Fibroblast of lung (primary cell): ENCODE measurements around the gene CRAMP1. TPM values are rescaled to one million over a fixed set of nuclear protein-coding genes. Genes with fewer than 3 reads are reported as not detected.
A peak's percentile ranks its signal among the peaks of the same experiment; 100 is the strongest.

Experiments used
- DNase-seq, 2 donors: peaks; one replicate each; pipeline versions ENCODE4 v3.0.0 to v3.0.0-alpha.2; 2010; ENCODE audit warnings: low read depth in 2 of 2
- H2AFZ ChIP-seq: 2 replicates; pipeline ENCODE4 v1.5.1; 2012; ENCODE audit warnings: low read length, control low read depth, inconsistent platforms
- H3K27ac ChIP-seq: 2 replicates; pipeline ENCODE4 v1.5.1; 2011; ENCODE audit warnings: low read length, control low read depth; ENCODE audit not compliant: insufficient read depth
- H3K27me3 ChIP-seq: 2 replicates; pipeline ENCODE4 v1.5.1; 2011; ENCODE audit warnings: mild to moderate bottlenecking, low read length; ENCODE audit not compliant: control insufficient read depth, insufficient read depth
- H3K36me3 ChIP-seq: 2 replicates; pipeline ENCODE4 v1.5.1; 2011; ENCODE audit warnings: low read length; ENCODE audit not compliant: control insufficient read depth, insufficient read depth
- H3K4me1 ChIP-seq: 2 replicates; pipeline ENCODE4 v1.5.1; 2011; ENCODE audit warnings: low read length; ENCODE audit not compliant: control insufficient read depth, insufficient read depth; ENCODE audit errors: extremely low read depth
- H3K4me2 ChIP-seq: 2 replicates; pipeline ENCODE4 v1.5.1; 2011; ENCODE audit warnings: low read length, control low read depth; ENCODE audit not compliant: insufficient read depth; ENCODE audit errors: extremely low read depth
- H3K4me3 ChIP-seq, 4 experiments: fragments of 200-600 bp in 1 of 4; sonication (generic) in 1 of 4; replicated peaks in 1 of 4; 2 replicates each; pipeline ENCODE4 v1.5.1; 2011 to 2016; ENCODE audit warnings: low read length in 4 of 4, low read depth in 3 of 4, mild to moderate bottlenecking in 3 of 4, control low read depth in 2 of 4, inconsistent platforms in 1 of 4, mixed read lengths in 1 of 4; ENCODE audit not compliant: insufficient read depth in 1 of 4; ENCODE audit errors: control extremely low read depth in 1 of 4
- H3K79me2 ChIP-seq: 2 replicates; pipeline ENCODE4 v1.5.1; 2012; ENCODE audit warnings: mild to moderate bottlenecking, low read length, inconsistent platforms; ENCODE audit not compliant: control insufficient read depth, insufficient read depth
- H3K9ac ChIP-seq: 2 replicates; pipeline ENCODE4 v1.5.1; 2011; ENCODE audit warnings: mild to moderate bottlenecking, low read length, control low read depth; ENCODE audit not compliant: insufficient read depth
- H3K9me3 ChIP-seq: 2 replicates; pipeline ENCODE4 v1.5.1; 2012; ENCODE audit warnings: low read depth, low read length; ENCODE audit not compliant: control insufficient read depth, insufficient read depth
- H4K20me1 ChIP-seq: 2 replicates; pipeline ENCODE4 v1.5.1; 2011; ENCODE audit warnings: low read length; ENCODE audit not compliant: control insufficient read depth, insufficient read depth; ENCODE audit errors: extremely low read depth
- EZH2 ChIP-seq: IDR thresholded peaks from 2 replicates; pipeline ENCODE4 v1.5.1; 2012; ENCODE audit warnings: low read length, control low read depth, mild to moderate bottlenecking; ENCODE audit errors: missing control alignments
- polyA plus RNA-seq, 2 donors: library from polyadenylated mRNA; depleted of rRNA in 1 of 2; stranded (reverse) in 1 of 2; unstranded in 1 of 2; fragments of >200 nt; gene quantifications; 2 replicates each; pipeline ENCODE4 v1.2.1, GENCODE V29; 2011 to 2012; ENCODE audit warnings: missing spikeins in 1 of 2
- total RNA-seq: library from RNA; depleted of rRNA; stranded (reverse); fragments of >200 nt; gene quantifications from 2 replicates; pipeline ENCODE4 v1.2.1, GENCODE V29; 2014
- TF ChIP-seq, protein P1 (sequence below), 2 donors: IDR thresholded peaks in 1 of 2; conservative IDR thresholded peaks in 1 of 2; 1 replicate in 1 of 2; 2 replicates in 1 of 2; pipeline ENCODE4 v1.5.1; 2011 to 2012; ENCODE audit warnings: low read length in 2 of 2, control low read depth in 1 of 2, inconsistent platforms in 1 of 2, low read depth in 1 of 2, mild to moderate bottlenecking in 1 of 2

The CRAMP1 gene
- total and polyA plus RNA-seq, 2 donors (not counting 1 experiment from before 2014, with no cell fraction given), result 6.2 to 7.8 TPM

DNA sequence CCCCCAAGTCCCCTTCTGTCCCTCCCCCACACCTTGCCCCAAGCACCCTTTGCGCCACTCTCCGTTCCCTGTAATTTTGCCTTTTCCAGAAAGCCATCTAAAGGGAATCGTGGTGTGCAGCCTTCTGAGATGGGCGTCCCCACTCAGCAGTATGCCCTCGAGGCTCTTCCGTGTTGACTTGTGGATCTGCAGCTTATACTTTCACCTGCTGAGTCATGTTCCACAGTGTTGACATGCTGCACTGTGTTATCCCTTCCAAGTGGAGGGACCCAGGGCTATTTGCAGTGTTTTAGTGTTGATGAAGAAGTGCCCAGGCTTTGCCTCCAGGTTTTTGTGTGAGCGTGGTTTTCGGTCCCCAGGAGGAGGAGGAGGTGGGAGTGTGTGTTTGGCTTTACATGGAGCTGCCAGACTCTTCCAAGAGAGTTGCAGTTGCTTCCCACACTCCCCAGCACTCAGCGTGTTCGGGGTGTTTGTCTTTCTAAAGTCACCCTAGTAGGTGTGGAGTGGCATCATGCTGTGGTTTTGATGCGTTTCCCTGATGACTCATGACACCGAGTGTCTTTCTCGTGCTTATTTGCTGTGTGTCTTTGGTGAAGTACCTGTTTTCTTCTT, 33.9 kb downstream of the CRAMP1 start:
- H3K27ac ChIP-seq, result no peak overlapping the region
- H3K36me3 ChIP-seq, result peaks cover 16% of the 10 kb centered on the region
- TF ChIP-seq EZH2, result no peak
- TF ChIP-seq, protein P1, sequence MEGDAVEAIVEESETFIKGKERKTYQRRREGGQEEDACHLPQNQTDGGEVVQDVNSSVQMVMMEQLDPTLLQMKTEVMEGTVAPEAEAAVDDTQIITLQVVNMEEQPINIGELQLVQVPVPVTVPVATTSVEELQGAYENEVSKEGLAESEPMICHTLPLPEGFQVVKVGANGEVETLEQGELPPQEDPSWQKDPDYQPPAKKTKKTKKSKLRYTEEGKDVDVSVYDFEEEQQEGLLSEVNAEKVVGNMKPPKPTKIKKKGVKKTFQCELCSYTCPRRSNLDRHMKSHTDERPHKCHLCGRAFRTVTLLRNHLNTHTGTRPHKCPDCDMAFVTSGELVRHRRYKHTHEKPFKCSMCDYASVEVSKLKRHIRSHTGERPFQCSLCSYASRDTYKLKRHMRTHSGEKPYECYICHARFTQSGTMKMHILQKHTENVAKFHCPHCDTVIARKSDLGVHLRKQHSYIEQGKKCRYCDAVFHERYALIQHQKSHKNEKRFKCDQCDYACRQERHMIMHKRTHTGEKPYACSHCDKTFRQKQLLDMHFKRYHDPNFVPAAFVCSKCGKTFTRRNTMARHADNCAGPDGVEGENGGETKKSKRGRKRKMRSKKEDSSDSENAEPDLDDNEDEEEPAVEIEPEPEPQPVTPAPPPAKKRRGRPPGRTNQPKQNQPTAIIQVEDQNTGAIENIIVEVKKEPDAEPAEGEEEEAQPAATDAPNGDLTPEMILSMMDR (conservative IDR thresholded peaks at IDR 0.05 in 1 of 2, IDR thresholded peaks at IDR 0.05 in 1 of 2; ENCODE audit: low read depth in 1 of 2, low read length in 2 of 2), result no peak
- H4K20me1 ChIP-seq, result no peaks in the 10 kb centered on the region
- H3K4me1 ChIP-seq, result peaks cover 3% of the 10 kb centered on the region
- no peak overlapping the region for H2AFZ ChIP-seq
- no peak overlapping the region for H3K4me3 ChIP-seq
- DNase-seq, result peak; percentile 5 to 29
- H3K9ac ChIP-seq, result no peak overlapping the region
- no peaks in the 10 kb centered on the region for H3K27me3 ChIP-seq
- H3K4me2 ChIP-seq, result no peak overlapping the region
- H3K79me2 ChIP-seq, result peaks cover 2% of the 10 kb centered on the region
- no peaks in the 10 kb centered on the region for H3K9me3 ChIP-seq

DNA sequence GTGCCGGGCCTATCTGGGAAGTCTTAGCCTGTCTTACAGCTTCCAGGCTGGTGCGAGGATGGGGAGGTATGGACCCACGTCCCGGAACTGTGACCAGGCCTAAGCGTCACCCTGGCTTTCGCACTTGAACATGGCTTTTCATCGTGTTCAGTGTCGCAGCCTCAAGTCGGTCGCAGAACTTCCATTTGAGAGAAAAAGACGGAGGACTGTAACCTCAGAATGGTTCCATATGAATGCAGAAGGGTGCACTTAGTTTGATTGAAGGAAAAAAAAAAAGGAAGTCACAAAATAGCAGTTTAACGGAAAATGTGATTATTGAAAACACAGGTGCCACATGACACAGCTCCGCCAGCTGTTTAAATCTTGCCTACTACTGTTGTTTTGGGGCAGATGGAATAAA, 35.7 kb downstream of the CRAMP1 start:
- H3K9ac ChIP-seq, result no peak overlapping the region
- peaks cover 15% of the 10 kb centered on the region for H3K36me3 ChIP-seq
- H2AFZ ChIP-seq, result no peak overlapping the region
- no peak overlapping the region for H3K4me2 ChIP-seq
- peaks cover 3% of the 10 kb centered on the region for H3K4me1 ChIP-seq
- TF ChIP-seq EZH2, result no peak
- TF ChIP-seq, protein P1 (conservative IDR thresholded peaks at IDR 0.05 in 1 of 2, IDR thresholded peaks at IDR 0.05 in 1 of 2; ENCODE audit: low read depth in 1 of 2, low read length in 2 of 2), result no peak
- H4K20me1 ChIP-seq, result no peaks in the 10 kb centered on the region
- no peak overlapping the region for H3K4me3 ChIP-seq
- H3K27ac ChIP-seq, result no peak overlapping the region
- DNase-seq, result no peak
- H3K9me3 ChIP-seq, result no peaks in the 10 kb centered on the region
- H3K79me2 ChIP-seq, result peaks cover 2% of the 10 kb centered on the region
- no peaks in the 10 kb centered on the region for H3K27me3 ChIP-seq

DNA sequence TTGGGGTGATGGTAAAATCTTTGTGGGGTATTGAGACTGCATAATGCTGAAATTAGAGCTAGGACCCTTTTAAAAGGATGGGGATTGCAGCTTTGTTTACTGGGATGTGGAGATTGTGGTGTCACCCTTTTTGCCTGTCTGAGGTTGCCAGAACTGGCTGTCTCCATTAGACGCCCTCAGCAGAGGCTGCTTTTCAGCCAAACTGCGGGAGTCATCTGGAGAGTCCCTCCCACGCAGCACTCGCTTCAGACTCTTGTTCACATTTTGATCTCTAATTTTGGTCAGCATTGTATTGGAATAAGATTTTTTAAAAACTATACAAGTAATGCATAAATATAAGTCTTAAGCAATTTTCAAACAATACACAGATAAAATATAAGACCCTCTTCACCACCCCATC, 38.0 kb downstream of the CRAMP1 start:
- Histone ChIP-seq H3K27ac (no peak overlapping the region), H4K20me1 (no peaks in the 10 kb centered on the region), H3K27me3 (no peaks in the 10 kb centered on the region), H3K36me3 (peaks cover 15% of the 10 kb centered on the region), H3K9me3 (no peaks in the 10 kb centered on the region), H2AFZ (no peak overlapping the region), H3K9ac (no peak overlapping the region), H3K4me3 (no peak overlapping the region), H3K4me2 (no peak overlapping the region), H3K4me1 (peaks cover 3% of the 10 kb centered on the region), H3K79me2 (peaks cover 2% of the 10 kb centered on the region)
- no peak for DNase-seq
- TF ChIP-seq EZH2, result no peak
- TF ChIP-seq, protein P1 (conservative IDR thresholded peaks at IDR 0.05 in 1 of 2, IDR thresholded peaks at IDR 0.05 in 1 of 2; ENCODE audit: low read depth in 1 of 2, low read length in 2 of 2), result no peak
